ENCODE data around the gene ANKRD34C. TPM values are rescaled to one million over a fixed set of nuclear protein-coding genes. Genes with fewer than 3 reads are reported as not detected.

The ANKRD34C gene
- total and polyA plus RNA-seq, 2 experiments from 2014 or later: not detected

DNA sequence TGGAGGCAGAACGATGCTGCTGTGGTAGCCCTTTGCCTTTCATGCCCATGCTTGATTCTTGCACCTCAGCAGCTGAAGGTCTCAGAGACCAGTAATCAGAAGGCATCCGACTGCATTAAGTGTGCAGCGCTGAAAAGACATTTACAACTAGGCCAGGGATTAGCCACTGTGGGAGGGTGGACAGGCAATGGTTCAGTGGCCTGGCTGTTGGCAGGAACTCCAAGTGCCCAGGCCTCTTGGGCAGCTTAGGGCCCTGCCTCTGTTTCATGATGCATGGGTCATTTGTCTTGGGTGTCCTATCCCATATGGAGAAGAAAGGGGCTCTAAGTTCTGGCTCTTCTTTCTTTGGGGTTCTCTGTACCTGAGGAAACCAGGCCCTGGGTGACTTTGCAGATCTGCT lies 39.8 kb downstream of the ANKRD34C start (continued):
- TF ChIP-seq, protein P1, sequence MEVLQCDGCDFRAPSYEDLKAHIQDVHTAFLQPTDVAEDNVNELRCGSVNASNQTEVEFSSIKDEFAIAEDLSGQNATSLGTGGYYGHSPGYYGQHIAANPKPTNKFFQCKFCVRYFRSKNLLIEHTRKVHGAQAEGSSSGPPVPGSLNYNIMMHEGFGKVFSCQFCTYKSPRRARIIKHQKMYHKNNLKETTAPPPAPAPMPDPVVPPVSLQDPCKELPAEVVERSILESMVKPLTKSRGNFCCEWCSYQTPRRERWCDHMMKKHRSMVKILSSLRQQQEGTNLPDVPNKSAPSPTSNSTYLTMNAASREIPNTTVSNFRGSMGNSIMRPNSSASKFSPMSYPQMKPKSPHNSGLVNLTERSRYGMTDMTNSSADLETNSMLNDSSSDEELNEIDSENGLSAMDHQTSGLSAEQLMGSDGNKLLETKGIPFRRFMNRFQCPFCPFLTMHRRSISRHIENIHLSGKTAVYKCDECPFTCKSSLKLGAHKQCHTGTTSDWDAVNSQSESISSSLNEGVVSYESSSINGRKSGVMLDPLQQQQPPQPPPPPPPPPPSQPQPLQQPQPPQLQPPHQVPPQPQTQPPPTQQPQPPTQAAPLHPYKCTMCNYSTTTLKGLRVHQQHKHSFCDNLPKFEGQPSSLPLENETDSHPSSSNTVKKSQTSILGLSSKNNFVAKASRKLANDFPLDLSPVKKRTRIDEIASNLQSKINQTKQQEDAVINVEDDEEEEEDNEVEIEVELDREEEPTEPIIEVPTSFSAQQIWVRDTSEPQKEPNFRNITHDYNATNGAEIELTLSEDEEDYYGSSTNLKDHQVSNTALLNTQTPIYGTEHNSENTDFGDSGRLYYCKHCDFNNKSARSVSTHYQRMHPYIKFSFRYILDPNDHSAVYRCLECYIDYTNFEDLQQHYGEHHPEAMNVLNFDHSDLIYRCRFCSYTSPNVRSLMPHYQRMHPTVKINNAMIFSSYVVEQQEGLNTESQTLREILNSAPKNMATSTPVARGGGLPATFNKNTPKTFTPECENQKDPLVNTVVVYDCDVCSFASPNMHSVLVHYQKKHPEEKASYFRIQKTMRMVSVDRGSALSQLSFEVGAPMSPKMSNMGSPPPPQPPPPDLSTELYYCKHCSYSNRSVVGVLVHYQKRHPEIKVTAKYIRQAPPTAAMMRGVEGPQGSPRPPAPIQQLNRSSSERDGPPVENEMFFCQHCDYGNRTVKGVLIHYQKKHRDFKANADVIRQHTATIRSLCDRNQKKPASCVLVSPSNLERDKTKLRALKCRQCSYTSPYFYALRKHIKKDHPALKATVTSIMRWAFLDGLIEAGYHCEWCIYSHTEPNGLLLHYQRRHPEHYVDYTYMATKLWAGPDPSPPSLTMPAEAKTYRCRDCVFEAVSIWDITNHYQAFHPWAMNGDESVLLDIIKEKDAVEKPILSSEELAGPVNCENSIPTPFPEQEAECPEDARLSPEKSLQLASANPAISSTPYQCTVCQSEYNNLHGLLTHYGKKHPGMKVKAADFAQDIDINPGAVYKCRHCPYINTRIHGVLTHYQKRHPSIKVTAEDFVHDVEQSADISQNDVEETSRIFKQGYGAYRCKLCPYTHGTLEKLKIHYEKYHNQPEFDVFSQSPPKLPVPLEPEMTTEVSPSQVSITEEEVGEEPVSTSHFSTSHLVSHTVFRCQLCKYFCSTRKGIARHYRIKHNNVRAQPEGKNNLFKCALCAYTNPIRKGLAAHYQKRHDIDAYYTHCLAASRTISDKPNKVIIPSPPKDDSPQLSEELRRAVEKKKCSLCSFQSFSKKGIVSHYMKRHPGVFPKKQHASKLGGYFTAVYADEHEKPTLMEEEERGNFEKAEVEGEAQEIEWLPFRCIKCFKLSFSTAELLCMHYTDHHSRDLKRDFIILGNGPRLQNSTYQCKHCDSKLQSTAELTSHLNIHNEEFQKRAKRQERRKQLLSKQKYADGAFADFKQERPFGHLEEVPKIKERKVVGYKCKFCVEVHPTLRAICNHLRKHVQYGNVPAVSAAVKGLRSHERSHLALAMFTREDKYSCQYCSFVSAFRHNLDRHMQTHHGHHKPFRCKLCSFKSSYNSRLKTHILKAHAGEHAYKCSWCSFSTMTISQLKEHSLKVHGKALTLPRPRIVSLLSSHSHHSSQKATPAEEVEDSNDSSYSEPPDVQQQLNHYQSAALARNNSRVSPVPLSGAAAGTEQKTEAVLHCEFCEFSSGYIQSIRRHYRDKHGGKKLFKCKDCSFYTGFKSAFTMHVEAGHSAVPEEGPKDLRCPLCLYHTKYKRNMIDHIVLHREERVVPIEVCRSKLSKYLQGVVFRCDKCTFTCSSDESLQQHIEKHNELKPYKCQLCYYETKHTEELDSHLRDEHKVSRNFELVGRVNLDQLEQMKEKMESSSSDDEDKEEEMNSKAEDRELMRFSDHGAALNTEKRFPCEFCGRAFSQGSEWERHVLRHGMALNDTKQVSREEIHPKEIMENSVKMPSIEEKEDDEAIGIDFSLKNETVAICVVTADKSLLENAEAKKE (CRISPR knock-in tag; IDR thresholded peaks at IDR 0.05): no peak
- no peak for TF ChIP-seq EZH2phosphoT487 (IDR thresholded peaks at IDR 0.05; ENCODE audit: unreplicated experiment)
- TF ChIP-seq, protein P2, sequence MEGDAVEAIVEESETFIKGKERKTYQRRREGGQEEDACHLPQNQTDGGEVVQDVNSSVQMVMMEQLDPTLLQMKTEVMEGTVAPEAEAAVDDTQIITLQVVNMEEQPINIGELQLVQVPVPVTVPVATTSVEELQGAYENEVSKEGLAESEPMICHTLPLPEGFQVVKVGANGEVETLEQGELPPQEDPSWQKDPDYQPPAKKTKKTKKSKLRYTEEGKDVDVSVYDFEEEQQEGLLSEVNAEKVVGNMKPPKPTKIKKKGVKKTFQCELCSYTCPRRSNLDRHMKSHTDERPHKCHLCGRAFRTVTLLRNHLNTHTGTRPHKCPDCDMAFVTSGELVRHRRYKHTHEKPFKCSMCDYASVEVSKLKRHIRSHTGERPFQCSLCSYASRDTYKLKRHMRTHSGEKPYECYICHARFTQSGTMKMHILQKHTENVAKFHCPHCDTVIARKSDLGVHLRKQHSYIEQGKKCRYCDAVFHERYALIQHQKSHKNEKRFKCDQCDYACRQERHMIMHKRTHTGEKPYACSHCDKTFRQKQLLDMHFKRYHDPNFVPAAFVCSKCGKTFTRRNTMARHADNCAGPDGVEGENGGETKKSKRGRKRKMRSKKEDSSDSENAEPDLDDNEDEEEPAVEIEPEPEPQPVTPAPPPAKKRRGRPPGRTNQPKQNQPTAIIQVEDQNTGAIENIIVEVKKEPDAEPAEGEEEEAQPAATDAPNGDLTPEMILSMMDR (conservative IDR thresholded peaks at IDR 0.05; ENCODE audit: low read depth in 2 of 2): no peak

DNA sequence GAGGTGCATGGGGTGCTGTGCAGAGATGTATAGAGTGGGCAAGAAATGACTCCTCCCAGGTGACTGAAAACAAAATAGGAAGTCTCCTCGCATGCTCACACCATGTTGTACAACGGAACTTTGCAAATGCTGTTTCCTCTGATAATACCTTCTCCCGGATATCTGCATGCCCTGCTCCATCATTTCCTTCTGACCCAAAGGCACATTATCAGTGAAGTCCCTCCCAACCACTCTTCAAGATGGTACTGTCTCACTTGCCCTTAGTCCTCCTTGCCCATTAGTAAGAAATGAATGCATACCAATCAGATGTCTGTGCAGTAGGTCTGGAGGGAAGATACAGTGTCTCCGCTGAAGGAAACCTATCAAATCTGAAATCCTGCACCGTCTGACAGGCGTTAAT lies 40.4 kb downstream of the ANKRD34C start:
- no peak overlapping the region for H3K4me3 Mint-ChIP-seq
- no peak overlapping the region for H2AFZ ChIP-seq
- H3F3A ChIP-seq (replicated peaks; ENCODE audit: low read depth): no peaks in the 10 kb centered on the region
- no peaks in the 10 kb centered on the region for H3K4me1 ChIP-seq (ENCODE audit: insufficient read depth)
- H3K27me3 ChIP-seq (ENCODE audit: insufficient read depth): no peaks in the 10 kb centered on the region
- H3K36me3 ChIP-seq (ENCODE audit: insufficient read depth): peaks cover 22% of the 10 kb centered on the region
- H3K27ac ChIP-seq (ENCODE audit: low read depth): no peak overlapping the region
- no peak for ATAC-seq
- H4K20me1 ChIP-seq (replicated peaks; ENCODE audit: insufficient read depth): 0 out of 2 replicates have a peak, but pooled peaks cover 6% of the 10 kb centered on the region
- H3K79me2 ChIP-seq (replicated peaks; ENCODE audit: insufficient read depth): peaks cover 12% of the 10 kb centered on the region; the same call in 1 of the 2 replicates
- no peak overlapping the region for H3K4me3 ChIP-seq
- DNase-seq (ENCODE audit: low spot score): no peak
- H3K27me3 Mint-ChIP-seq (ENCODE audit: insufficient read depth, low read depth, poor library complexity): no peaks in the 10 kb centered on the region
- H3K36me3 Mint-ChIP-seq (ENCODE audit: low read depth): peaks cover 48% of the 10 kb centered on the region
- H3K4me2 ChIP-seq: no peak overlapping the region
- no peak overlapping the region for H3K27ac Mint-ChIP-seq
- no peaks in the 10 kb centered on the region for H3K9me2 ChIP-seq (ENCODE audit: insufficient read depth)
- no peaks in the 10 kb centered on the region for H3K4me1 Mint-ChIP-seq
- H3K9me3 Mint-ChIP-seq: peaks cover 4% of the 10 kb centered on the region; the same call in 2 of the 3 replicates
- TF ChIP-seq CREB1 (CRISPR knock-in tag; IDR thresholded peaks at IDR 0.05; ENCODE audit: low read depth) (no peak), POLR2AphosphoS5 (IDR thresholded peaks at IDR 0.05; ENCODE audit: low read depth) (no peak), EZH2phosphoT487 (IDR thresholded peaks at IDR 0.05; ENCODE audit: unreplicated experiment) (no peak), ZNF331 (CRISPR knock-in tag; IDR thresholded peaks at IDR 0.05; ENCODE audit: low read depth) (no peak), EZH2 (IDR thresholded peaks at IDR 0.05; ENCODE audit: low read depth, unreplicated experiment) (no peak)
- TF ChIP-seq, protein P2 (conservative IDR thresholded peaks at IDR 0.05; ENCODE audit: low read depth in 2 of 2): no peak
- TF ChIP-seq, protein P3, sequence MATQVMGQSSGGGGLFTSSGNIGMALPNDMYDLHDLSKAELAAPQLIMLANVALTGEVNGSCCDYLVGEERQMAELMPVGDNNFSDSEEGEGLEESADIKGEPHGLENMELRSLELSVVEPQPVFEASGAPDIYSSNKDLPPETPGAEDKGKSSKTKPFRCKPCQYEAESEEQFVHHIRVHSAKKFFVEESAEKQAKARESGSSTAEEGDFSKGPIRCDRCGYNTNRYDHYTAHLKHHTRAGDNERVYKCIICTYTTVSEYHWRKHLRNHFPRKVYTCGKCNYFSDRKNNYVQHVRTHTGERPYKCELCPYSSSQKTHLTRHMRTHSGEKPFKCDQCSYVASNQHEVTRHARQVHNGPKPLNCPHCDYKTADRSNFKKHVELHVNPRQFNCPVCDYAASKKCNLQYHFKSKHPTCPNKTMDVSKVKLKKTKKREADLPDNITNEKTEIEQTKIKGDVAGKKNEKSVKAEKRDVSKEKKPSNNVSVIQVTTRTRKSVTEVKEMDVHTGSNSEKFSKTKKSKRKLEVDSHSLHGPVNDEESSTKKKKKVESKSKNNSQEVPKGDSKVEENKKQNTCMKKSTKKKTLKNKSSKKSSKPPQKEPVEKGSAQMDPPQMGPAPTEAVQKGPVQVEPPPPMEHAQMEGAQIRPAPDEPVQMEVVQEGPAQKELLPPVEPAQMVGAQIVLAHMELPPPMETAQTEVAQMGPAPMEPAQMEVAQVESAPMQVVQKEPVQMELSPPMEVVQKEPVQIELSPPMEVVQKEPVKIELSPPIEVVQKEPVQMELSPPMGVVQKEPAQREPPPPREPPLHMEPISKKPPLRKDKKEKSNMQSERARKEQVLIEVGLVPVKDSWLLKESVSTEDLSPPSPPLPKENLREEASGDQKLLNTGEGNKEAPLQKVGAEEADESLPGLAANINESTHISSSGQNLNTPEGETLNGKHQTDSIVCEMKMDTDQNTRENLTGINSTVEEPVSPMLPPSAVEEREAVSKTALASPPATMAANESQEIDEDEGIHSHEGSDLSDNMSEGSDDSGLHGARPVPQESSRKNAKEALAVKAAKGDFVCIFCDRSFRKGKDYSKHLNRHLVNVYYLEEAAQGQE (IDR thresholded peaks at IDR 0.05; ENCODE audit: unreplicated experiment): no peak

Data from GM23338 (cell line).